GM12878 (cell line): Measurements from ENCODE around the gene ACTBL2.

Source experiments
- BCL3 ChIP-seq: IDR thresholded peaks from 2 replicates; pipeline ENCODE4 v1.6.1; 2011; ENCODE audit warnings: borderline replicate concordance, low read depth, mild to moderate bottlenecking, moderate library complexity, low read length; ENCODE audit not compliant: insufficient read depth, poor library complexity, severe bottlenecking
- CREM ChIP-seq: IDR thresholded peaks from 2 replicates; pipeline ENCODE4 v1.6.1; 2014; ENCODE audit warnings: antibody characterized with exemption, low read depth
- CTCF ChIP-seq, 3 experiments: IDR thresholded peaks in 2 of 3; conservative IDR thresholded peaks in 1 of 3; 2 replicates each; pipeline ENCODE4 v1.5.1; 2011; ENCODE audit warnings: low read depth in 3 of 3, low read length in 3 of 3, mild to moderate bottlenecking in 3 of 3, control low read depth in 2 of 3, moderate library complexity in 2 of 3, inconsistent platforms in 1 of 3, mixed read lengths in 1 of 3; ENCODE audit not compliant: control insufficient read depth in 2 of 3, insufficient read depth in 1 of 3; ENCODE audit errors: extremely low read depth in 1 of 3
- EZH2 ChIP-seq: IDR thresholded peaks from 2 replicates; pipeline ENCODE4 v1.6.1; 2012; ENCODE audit warnings: low read depth, mild to moderate bottlenecking, control low read depth, inconsistent platforms, low read length, borderline replicate concordance; ENCODE audit not compliant: control insufficient read depth
- HDAC2 ChIP-seq: fragments of 200-600 bp; sonication (generic); IDR thresholded peaks from 2 replicates; pipeline ENCODE4 v1.6.1; 2017
- MAX ChIP-seq: IDR thresholded peaks from 2 replicates; pipeline ENCODE4 v1.6.1; 2012; ENCODE audit warnings: low read depth, low read length, improper control_type of control experiment
- MTA2 ChIP-seq: fragments of 450-650 bp; IDR thresholded peaks from 2 replicates; pipeline ENCODE4 v1.6.1; 2016; ENCODE audit warnings: low read depth, mild to moderate bottlenecking, moderate library complexity
- REST ChIP-seq: IDR thresholded peaks from 2 replicates; pipeline ENCODE4 v1.6.1; 2012; ENCODE audit warnings: mild to moderate bottlenecking, low read depth, low read length
- SMC3 ChIP-seq: IDR thresholded peaks from 2 replicates; pipeline ENCODE4 v1.6.1; 2011; ENCODE audit warnings: low read length, improper control_type of control experiment, borderline replicate concordance
- SPI1 ChIP-seq: IDR thresholded peaks from 2 replicates; pipeline ENCODE4 v1.6.1; 2011; ENCODE audit warnings: low read depth, mild to moderate bottlenecking, low read length, moderate library complexity, borderline replicate concordance; ENCODE audit not compliant: insufficient read depth
- USF1 ChIP-seq: IDR thresholded peaks from 2 replicates; pipeline ENCODE4 v1.6.1; 2011; ENCODE audit warnings: borderline replicate concordance, low read depth, mild to moderate bottlenecking, moderate library complexity, mixed read lengths, low read length; ENCODE audit not compliant: insufficient read depth; ENCODE audit errors: extremely low read length
- YY1 ChIP-seq: IDR thresholded peaks from 2 replicates; pipeline ENCODE4 v1.6.1; 2011; ENCODE audit warnings: low read depth, mild to moderate bottlenecking, low read length
- TF ChIP-seq, protein P1 (sequence below): IDR thresholded peaks from 2 replicates; pipeline ENCODE4 v1.6.1; 2011; ENCODE audit warnings: mild to moderate bottlenecking, low read depth, low read length, moderate library complexity; ENCODE audit not compliant: insufficient replicate concordance

GRCh38 chr5:57488215-57488955 is 5.8 kb upstream of the ACTBL2 start:
- TF ChIP-seq YY1: no peak
- TF ChIP-seq SPI1: no peak
- no peak for TF ChIP-seq EZH2
- TF ChIP-seq MAX: no peak
- TF ChIP-seq CREM: no peak
- no peak for TF ChIP-seq MTA2
- TF ChIP-seq HDAC2: no peak
- no peak for TF ChIP-seq REST
- TF ChIP-seq, protein P1, sequence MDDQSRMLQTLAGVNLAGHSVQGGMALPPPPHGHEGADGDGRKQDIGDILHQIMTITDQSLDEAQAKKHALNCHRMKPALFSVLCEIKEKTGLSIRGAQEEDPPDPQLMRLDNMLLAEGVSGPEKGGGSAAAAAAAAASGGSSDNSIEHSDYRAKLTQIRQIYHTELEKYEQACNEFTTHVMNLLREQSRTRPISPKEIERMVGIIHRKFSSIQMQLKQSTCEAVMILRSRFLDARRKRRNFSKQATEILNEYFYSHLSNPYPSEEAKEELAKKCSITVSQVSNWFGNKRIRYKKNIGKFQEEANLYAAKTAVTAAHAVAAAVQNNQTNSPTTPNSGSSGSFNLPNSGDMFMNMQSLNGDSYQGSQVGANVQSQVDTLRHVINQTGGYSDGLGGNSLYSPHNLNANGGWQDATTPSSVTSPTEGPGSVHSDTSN: no peak
- no peak for TF ChIP-seq USF1
- TF ChIP-seq CTCF (IDR thresholded peaks at IDR 0.05 in 2 of 3, conservative IDR thresholded peaks at IDR 0.05 in 1 of 3; ENCODE audit: control insufficient read depth in 2 of 3, extremely low read depth in 1 of 3, insufficient read depth in 1 of 3, low read depth in 3 of 3, low read length in 3 of 3): no peak
- TF ChIP-seq BCL3: no peak
- no peak for TF ChIP-seq SMC3
